HuH-7.5 (cell line): ENCODE results near the gene CTSZ.

Experiments used
- DNase-seq: peaks from one replicate; pipeline ENCODE4 v3.0.0; 2011; ENCODE audit warnings: low spot score

Gene CTSZ

DNA sequence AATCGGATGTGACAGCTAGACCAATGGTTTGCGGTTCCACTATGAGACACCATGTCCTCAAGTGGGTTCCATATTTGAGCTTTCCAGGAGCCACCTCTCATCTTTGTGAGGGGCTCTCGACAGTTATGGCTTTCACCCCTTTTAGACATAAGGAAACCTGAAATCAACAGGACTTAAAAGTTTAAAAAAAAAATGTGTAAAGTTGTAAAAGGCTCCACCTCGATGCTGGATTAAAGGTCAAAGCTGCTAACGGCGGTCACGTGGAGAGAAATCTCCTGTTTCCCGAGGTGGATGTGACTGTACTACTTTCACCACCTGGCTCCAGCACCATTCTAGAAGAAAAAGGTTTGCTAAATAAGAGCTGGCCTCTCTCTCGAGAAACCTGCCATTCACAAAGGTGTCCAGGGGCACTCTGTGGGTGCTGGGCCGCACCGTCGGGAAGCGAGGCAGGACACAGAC, 24.5 kb upstream of the CTSZ start:
- DNase-seq: no peak

DNA sequence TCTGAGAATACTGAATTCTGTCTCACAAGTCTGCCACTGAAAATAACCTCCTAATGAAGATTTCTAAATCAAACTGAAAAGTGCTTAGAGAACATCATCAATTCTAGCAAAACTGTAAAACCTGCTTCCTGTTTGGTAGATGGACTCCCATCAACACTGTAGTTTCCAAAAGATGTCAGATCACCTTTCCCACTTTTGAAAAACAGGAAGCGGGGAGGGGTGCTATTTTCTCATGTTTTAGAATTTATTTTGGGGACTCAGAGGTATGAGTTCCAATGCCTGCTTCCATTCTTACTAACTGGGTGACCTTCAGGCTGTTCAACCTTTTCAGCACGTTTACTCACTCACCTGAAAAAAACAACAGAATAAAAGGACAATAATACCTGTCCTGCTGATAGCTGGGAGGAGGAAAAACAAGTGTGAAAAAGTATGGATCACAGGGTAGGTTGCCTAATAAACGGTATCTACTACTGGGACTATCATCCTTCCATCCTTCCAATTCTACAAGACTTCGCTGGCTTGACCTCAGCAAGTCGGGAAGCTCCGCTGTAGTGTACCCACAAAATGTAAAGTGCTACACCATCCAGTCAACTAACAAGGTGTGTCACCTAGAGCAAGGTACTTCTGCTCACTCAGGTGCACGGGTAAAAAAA, 24.0 kb upstream of the CTSZ start:
- DNase-seq: no peak

DNA sequence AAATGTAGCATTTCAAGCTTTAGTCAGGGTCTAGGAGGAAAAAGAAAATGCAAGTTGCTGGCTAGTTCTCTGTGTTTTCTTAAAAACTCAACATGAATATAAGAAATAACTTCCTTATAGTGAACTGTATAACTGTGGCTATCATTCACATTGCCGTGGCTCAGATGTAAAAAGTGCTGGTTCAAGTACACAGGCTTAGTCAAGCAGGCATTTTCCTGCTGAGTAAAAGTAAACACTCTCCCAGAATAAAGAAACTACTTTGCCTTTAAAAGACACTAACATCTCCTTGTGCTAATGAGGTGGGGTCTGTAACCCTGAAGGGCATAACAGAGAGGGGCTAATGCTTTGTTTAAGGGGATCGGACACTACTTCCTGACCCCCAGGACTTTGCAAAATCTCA, 21.8 kb upstream of the CTSZ start:
- no peak for DNase-seq

DNA sequence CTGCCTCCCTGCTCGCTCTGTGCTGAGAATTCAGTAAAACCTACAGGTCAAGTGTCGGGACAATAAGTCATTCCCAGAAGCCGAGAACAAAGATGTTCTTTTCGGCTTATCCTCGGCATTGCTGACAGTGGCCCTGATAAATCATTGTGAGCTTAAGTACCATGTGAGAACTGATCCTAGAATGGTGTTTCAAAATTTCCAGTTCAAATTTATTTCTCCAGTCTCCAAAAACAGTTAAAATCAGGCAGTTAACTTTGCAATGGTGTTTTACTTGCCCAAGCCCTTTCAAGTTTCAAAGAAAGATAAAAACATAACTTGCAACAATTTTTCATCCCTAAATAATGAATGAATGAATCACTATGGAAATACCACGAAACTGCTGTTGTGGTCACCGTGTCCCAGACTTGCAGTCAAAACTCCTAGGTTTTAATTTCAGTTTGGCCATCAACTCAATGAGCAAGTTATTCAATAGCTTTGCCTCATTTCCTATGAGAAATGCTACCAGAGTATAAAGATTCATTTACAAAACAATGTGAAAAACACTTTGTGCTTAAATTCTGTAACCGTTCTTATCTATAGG, 20.8 kb upstream of the CTSZ start:
- DNase-seq: no peak

DNA sequence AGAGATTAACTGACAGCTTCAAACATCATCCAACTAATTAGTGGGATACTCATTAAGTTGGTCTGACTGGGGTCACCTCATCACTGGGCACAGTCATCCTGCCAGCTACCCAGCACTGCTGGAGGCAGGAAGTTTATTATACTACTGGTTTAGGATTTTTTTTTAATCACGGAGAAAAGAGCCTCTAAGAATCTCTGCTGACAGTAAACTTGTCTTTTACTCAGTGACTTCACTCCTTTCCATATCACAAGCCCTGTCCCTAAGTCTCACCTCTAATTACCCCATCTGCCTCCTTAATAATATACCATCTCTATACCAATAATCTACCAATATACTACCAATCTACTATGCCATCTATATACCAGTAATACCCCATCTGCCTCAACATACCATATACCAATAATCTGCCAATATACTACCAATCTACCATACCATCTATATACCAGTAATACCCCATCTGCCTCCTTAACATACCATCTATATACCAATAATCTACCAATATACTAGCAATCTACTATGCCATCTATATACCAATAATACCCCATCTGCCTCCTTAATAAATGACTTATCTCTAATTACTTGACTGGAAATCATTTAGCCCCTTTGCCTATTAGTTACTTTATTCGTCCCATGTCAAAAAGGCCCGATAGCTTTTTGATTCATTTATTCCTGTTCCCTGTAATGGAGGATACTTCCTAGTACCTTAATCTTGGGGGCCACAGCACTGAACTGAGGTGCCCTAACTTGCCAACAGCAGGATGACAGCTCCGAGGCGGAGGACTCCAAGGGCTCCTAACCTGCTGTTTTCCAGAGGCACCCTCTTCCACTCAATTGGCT, 20.1 kb upstream of the CTSZ start:
- no peak for DNase-seq

DNA sequence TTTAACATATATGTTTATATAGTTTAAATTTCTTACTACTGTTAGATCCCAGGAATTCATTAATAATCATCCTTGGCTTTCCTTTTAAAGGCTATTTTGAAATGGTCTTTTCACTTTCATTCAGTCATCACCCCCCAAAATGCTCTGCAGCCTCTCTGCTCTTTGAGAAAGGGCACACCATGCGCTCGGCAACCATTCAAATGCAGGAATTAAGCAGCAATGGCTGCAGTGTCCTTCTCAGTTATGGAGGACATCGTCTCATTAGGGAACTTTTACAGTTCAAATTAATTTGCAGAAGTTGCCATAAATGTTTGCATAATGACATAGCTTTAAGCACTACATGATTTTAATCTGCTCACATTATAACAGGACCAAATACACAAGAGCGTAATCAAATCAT, 18.5 kb upstream of the CTSZ start:
- DNase-seq: no peak

DNA sequence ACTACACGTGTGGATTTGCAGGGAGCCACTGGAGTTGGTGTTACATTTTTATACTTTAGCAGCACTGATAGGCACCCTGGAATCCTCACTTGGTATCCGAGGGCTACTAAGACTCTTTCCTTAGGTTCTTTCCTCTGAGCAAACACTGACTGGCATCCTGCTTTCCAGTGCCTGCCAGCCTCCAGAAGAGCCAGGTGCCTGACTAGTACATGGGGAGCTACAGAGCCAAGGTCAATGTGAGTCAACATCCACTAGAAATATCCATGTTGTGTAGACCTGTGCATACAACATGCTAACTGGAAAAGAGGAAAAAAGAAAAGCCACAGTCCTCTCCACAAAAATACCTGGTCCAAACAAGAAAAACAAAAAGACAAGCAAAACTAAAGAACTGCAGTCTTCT, 18.0 kb upstream of the CTSZ start:
- DNase-seq: no peak

DNA sequence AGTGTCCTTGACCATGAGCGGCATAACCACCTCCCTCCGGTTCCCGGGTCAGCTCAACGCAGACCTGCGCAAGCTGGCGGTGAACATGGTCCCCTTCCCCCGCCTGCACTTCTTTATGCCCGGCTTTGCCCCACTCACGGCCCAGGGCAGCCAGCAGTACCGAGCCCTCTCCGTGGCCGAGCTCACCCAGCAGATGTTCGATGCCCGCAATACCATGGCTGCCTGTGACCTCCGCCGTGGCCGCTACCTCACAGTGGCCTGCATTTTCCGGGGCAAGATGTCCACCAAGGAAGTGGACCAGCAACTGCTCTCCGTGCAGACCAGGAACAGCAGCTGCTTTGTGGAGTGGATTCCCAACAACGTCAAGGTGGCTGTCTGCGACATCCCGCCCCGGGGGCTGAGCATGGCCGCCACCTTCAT, 17.1 kb upstream of the CTSZ start:
- DNase-seq: no peak

DNA sequence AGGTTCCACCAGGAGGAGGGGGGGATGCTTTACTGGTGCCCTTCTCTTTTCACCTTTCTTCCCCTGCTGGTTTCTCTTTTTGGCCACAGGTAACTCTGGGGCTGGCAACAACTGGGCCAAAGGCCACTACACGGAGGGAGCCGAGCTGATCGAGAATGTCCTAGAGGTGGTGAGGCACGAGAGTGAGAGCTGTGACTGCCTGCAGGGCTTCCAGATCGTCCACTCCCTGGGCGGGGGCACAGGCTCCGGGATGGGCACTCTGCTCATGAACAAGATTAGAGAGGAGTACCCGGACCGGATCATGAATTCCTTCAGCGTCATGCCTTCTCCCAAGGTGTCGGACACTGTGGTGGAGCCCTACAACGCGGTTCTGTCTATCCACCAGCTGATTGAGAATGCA, 16.6 kb upstream of the CTSZ start:
- DNase-seq: no peak

DNA sequence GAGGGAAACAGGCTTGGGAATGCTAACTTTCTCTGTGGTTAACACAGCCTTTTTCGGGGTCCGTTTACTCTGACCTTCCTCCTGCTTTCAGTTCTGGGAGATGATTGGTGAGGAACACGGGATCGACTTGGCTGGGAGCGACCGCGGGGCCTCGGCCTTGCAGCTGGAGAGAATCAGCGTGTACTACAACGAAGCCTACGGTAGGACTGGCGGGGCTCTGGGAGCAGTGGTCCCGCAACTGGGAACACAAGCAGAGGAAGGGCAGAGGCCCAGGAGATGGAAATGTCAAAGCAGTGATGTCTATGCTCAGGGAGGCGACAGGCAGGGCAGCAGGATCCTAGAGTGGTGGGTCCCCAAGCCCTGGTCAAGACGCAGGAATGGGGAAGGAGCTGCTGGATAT, 15.7 kb upstream of the CTSZ start:
- DNase-seq: no peak

DNA sequence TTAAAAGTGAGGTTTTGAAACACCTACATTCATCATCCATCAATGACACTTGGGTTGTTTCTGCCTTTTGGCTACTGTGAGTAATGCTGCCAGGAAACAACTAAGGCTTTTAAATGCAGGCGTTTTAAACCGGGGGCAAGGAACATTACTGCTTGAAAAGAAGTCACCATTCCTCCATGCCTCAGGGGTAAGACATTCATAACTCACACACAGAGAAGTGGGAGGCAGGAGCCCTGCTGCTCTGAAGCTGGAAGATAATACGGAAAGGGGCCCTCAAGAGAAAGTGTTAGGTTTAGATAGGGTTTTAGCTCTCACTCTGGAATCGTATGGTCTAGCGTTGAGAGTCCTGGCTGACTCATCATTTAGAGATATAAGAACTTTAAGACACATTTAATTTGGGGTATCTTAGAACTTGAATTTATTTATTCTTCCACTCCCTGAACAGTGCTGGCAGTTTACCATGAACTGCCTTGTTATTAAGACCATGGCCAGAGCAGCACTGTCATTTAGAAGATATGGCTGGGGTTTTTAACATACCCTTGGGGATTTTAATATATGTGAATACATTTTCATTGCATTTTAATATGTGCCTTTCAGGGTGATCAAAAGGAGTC, 14.0 kb upstream of the CTSZ start:
- no peak for DNase-seq

DNA sequence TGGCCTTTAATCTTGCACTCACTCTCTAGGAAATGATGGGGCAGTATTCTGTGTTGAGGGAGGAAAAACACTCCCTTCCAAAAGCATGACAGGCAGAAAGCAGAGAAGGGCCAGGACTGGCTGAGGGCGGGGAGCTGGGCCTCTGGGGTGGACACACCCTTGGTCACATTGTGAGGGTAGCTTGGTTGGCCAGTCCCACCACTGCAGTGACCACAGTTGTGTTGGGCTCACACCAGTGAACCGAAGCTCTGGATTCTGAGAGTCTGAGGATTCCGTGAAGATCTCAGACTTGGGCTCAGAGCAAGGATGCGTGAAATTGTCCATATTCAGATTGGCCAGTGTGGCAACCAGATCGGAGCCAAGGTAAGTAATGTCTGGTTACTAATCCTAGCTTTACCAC, 12.2 kb upstream of the CTSZ start, which contains the start of gene TUBB1:
TUBB1 (plus strand) TSS at position 213 of the 400 bp plus-strand sequence; CDS start at position 307, 94 bp downstream.
- no peak for DNase-seq

DNA sequence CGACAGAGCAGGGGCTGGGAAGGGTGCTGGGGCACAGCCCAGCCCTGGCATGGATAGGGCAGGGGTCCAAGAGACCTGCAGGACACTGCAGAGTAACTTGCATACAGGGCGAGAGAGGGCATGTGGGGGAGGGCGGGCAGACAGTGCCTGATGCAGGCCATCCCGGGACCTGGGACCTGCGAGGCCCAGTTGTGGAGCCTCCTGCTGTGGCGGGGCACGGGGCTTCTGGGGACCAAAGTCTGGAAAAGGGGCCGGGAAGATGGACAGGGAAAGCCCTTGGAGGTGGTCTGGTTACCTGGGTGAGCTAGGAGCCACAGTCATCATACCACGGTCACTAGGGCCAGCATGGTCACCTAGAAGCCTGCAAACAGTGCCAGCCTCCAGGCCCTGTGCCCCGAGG, 11.8 kb upstream of the CTSZ start:
- no peak for DNase-seq

DNA sequence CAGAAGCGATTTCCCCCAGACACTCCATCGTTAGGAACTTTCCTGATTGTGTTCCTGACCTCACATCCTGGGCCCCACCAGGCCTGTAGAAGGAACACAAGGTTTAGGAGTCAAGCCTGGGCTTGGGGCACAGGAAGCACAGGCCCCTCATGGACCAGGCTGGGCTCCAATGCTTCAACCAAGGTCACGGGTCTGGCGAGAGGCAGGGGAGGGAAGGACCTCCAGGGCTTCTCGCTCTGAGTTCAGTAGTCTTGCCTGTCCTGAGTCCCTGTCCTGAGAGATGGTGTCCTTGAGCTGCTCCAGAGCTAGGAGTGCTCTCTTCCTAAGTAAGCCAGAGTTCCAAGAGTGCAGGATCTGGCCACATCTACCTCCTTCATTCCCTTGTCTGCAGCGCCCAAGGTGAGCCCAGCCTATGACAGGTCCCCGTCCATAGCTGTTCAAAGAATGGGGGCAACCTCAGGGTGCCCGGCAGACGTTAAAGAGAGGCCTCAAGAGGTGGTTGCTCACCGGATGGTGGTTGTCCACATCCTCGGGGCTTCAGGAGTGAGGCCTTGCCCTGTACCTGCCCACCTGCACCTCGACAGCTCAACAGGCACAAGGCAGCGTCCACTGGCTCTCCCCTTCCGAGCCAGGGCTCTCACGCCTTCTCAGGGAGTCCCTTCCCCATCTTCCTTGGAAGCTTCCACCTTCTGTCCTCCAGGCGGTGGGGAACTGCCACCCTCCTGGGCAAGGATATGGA, 10.6 kb upstream of the CTSZ start:
- DNase-seq: no peak

DNA sequence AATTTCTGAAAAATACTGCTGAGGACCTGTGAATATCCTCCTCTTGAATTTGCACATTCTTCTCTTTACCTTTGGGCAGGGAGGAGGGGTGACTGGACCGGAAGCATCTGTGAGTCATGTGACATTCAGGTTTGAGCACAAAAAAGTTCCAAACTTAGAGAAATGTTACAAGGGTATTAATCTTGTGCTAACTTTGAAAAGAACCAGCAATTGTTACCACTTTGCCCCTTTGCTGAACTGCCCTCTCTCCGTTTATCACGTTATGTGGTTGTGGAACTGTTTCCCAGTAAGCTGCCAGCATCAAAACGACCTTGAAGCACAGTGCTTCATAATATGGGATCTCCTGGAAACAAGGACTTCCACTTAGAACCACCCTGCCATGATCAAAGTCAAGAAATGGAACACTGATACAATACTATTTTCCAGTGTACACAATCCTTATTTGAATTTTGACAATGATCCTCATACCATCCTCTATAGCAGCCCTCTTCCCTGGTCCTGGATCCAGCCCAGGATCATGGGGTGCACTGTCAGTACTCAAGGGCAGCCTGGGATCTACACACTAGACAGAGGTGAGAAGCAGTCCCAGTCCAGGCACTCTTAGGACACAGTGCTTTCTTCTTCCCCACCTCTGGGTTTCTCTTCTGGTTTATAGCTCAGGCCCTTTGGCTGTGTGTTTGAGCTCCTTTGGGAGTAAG, 9.9 kb upstream of the CTSZ start:
- no peak for DNase-seq

DNA sequence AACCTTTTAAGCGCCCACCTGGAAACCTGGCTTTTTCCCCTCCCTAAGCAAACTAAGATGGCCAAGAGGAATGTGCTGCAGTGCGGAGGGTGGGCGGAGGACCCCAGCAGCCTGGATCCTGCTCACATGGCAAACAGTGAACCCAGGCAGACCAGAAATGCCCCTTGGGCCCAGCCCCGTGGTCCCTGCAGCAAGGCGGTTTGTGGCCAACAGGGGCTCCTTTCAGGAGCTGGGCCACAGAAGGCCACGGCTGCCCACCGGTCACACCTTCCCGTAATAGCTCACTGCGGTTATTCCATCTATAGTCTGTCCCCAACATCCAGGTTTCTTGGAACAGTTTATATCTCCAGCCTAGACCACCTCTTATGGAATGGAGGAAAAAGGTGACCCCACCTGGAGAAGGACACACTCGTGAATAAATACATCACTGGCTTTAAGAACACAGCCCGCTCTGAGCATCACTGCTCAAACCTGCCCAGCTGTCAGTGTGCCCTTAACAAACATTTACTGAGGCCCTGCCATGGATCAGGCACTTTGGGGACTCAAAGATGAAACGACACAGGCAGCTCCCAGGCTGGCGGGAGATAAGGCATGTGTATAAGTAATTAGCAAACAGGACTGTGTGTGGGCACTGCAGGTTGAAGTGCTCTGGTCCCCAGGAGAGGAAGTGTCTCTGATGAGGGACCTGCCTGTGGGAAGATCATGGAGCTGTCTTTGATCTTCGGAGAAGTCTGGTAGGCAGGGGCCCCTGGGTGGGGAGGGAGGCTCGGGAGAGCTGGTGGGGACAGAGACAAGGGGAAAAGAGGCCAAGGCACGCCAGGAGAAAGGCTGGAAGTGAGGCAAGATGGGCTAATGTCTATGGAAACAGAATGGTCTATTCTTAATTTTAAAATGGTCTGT, 9.0 kb upstream of the CTSZ start:
- DNase-seq: no peak

DNA sequence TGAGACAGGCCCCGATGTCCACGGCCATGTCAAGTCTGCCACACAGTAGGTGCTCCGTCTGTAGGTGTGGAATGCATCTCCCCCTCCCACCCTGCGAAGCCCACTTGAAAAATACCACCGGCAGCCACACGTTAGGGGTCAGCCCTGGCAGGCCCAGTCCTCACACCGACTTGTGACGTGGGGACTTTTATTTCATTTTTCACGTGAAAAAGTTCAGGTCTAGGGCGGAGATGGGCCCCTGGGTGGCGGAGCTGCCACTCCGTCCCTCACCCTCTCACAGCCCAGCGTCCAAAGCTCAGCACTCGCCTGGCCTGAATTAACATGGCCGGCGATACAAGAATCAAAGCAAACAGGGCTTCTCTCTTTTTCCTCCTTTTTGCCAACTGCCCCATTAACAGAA, 8.4 kb upstream of the CTSZ start:
- DNase-seq: no peak

DNA sequence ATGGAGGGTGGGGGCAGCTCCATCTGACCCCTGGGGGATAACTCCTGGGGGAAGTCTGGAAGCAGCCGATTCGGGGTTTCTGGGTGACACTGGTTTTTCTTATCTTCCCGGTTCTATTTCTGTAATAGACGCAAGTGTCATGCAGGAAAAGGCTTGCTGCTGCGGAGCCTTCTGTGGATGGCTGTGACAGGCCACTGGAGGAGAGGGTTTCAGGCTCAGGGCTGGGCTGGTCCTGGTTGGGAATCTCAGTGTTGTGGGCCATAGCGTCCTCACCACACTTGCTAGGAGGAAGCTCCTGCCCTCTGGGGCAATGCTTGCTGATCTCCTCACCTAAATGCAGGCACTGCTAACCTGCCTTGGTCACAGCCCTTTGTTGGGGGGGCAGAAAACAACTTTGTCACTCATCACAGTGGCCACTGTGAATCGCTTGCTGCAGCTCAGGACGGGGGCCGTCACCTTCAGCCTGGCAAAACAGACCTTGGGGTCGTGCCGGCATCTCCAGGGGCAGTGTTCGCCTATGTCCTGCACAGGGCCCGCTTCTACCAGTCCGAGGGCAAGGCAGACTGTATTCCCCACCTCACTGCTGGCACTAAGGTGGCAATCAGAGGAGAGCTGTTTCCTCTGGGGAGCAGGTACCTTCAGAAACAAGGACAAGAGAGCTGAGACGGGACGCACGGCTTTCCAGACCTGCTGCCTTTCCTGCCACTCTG, 7.8 kb upstream of the CTSZ start:
- no peak for DNase-seq

DNA sequence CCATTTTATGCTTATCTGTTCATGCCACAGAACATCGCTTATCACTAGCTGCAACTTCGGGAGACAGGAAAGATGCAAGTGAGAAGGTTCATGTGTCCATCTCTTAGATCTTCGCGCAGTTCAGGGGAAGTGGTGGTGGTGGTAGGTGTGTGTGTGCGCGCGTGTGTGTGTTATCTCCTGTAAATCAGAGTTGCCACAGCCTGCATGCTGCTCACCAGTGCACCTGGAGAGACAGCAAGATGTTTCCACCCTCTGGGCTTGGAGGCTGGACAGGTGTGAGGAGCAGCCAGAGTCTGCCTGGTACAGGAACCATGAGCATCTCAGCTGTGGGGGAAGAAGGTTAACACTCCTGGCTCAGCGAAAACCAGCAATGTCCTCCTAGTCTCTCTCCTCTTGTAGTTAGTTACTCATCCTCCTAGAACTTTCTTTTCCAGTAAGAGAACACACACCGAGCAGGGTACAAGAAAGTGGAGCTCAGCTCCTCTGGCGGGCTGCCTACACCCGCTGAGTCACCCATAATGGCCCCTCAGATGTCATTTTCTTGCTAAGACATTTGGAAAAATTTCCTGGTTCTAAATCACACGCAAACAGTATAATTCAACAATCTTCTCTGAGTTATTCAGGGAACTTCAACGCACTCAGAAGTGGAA, 7.0 kb upstream of the CTSZ start:
- no peak for DNase-seq
